Tibial nerve (tissue), 4 donors: Measurements from ENCODE around the gene NEDD4L.

Experiments used
- CTCF ChIP-seq, 5 experiments: fragments of 200-600 bp in 3 of 5; fragments of 450-650 bp in 2 of 5; sonication (generic) in 3 of 5; IDR thresholded peaks; one replicate each; pipeline ENCODE4 v1.5.1; 2016 to 2019; ENCODE audit warnings: antibody characterized with exemption in 5 of 5, mild to moderate bottlenecking in 3 of 5, moderate library complexity in 2 of 5
- EP300 ChIP-seq, 2 donors: sonication (generic); formaldehyde crosslinking; IDR thresholded peaks; one replicate each; pipeline ENCODE4 v1.6.1; 2017; ENCODE audit warnings: antibody characterized with exemption in 2 of 2, mild to moderate bottlenecking in 1 of 2
- POLR2A ChIP-seq, 2 donors: fragments of 450-650 bp; IDR thresholded peaks; one replicate each; pipeline ENCODE4 v1.6.1; 2017; ENCODE audit warnings: antibody characterized with exemption in 2 of 2, mild to moderate bottlenecking in 2 of 2, moderate library complexity in 2 of 2

DNA sequence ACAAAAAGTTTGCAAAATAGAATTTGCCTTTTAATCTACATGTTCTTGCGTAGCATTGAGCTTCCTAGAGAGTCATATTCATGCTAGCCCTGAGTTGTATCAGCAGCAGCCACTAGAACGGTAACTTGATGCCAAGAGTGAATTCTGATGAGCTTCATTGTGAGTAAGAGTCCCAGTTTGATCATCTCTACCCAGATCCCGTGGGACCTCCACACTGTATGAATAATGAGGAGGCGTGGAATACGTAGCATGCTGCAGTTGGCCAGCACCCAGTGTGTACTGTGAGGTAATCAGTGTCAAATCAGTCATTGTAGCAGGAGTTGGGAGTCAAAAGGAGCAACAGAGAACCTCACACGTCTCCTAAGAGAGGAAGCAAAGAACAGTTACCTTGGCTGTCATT is 197.9 kb downstream of the NEDD4L start:
- no peak for TF ChIP-seq CTCF (IDR thresholded peaks at IDR 0.05)
- TF ChIP-seq POLR2A (IDR thresholded peaks at IDR 0.05): no peak
- TF ChIP-seq EP300 (IDR thresholded peaks at IDR 0.05): no peak
